Neuron (in vitro differentiated cells): Measurements from ENCODE around the gene KCNK2.

Source experiments
- H2AFZ ChIP-seq: one replicate; pipeline ENCODE4 v1.6.1; 2013; ENCODE audit warnings: low read depth, mild to moderate bottlenecking, inconsistent platforms, low read length, moderate library complexity
- H3K27me3 ChIP-seq: one replicate; pipeline ENCODE4 v1.6.1; 2013; ENCODE audit warnings: low read length; ENCODE audit not compliant: insufficient read depth
- H3K36me3 ChIP-seq: one replicate; pipeline ENCODE4 v1.6.1; 2013; ENCODE audit warnings: low read length; ENCODE audit not compliant: insufficient read depth
- H3K4me1 ChIP-seq: one replicate; pipeline ENCODE4 v1.6.1; 2013; ENCODE audit warnings: low read length; ENCODE audit not compliant: insufficient read depth
- H3K4me3 ChIP-seq: 2 replicates; pipeline ENCODE4 v1.5.1; 2013; ENCODE audit warnings: mild to moderate bottlenecking, low read length, moderate library complexity
- H3K9me3 ChIP-seq: one replicate; pipeline ENCODE4 v1.6.1; 2013; ENCODE audit warnings: low read length

Gene KCNK2

DNA sequence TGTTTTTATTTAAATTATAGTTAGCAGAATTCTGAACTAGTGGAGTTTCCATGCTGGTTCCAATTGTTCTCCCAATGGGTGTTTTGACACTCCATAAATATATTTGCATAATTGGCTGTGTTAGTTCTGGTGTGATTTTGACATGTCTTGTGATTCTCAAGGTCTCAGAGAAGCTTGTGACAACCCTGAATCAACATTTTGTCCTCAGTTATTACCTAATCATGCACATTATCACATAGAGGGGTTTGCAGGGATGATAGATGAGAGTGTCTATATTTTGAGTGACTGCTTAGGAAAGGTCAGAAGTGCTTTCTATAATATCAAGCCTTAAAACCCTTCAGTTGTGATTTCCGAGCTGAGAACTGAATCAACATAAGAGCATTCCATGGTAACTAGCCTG is 11.5 kb upstream of the KCNK2 start:
- Histone ChIP-seq H2AFZ (no peak overlapping the region), H3K27me3 (peaks cover 8% of the 10 kb centered on the region), H3K9me3 (no peaks in the 10 kb centered on the region), H3K4me3 (no peak overlapping the region), H3K4me1 (no peaks in the 10 kb centered on the region), H3K36me3 (no peaks in the 10 kb centered on the region)

DNA sequence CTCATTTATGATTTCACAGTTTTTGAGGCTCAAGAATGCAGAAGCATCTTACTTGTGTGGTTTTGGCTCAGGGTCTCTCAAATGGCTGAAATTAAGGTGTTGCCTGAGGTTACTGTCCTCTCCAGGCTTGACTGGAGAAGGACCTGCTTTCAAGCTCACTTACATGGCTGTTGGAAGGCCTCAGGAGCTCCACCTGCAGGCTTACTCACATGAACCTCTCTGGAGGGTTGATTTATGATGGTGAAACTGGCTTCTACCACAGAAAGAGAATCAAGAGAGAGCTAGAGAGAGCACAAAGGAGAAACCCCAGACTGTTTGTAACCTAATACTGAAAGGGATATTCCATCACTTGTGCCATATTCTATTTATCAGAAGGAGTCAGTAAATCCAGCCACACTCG is 6.2 kb upstream of the KCNK2 start:
- Histone ChIP-seq H3K36me3 (no peaks in the 10 kb centered on the region), H3K4me1 (no peaks in the 10 kb centered on the region), H2AFZ (no peak overlapping the region), H3K9me3 (no peaks in the 10 kb centered on the region), H3K27me3 (peaks cover 20% of the 10 kb centered on the region), H3K4me3 (no peak overlapping the region)

DNA sequence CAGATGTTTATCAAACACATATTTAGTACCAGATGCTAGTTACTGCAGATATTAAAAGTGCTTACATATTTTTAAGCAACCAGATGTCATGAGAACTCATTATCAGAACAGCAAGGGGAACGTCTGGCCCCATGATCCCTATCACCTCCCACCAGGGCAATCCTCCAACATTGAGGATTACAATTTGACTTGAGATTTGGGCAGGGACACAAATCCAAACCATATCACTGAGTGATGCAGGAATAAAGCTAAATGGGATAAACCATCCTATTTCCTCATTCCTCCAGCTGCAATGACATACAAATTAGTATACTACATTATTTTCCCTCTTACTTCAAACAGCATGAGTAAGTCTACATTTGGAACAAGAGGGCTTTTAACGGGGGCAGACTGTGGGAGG is 3.1 kb upstream of the KCNK2 start:
- no peaks in the 10 kb centered on the region for H3K9me3 ChIP-seq
- H3K27me3 ChIP-seq: peaks cover 29% of the 10 kb centered on the region
- peaks cover 11% of the 10 kb centered on the region for H3K4me1 ChIP-seq
- no peak overlapping the region for H2AFZ ChIP-seq
- no peaks in the 10 kb centered on the region for H3K36me3 ChIP-seq
- no peak overlapping the region for H3K4me3 ChIP-seq

DNA sequence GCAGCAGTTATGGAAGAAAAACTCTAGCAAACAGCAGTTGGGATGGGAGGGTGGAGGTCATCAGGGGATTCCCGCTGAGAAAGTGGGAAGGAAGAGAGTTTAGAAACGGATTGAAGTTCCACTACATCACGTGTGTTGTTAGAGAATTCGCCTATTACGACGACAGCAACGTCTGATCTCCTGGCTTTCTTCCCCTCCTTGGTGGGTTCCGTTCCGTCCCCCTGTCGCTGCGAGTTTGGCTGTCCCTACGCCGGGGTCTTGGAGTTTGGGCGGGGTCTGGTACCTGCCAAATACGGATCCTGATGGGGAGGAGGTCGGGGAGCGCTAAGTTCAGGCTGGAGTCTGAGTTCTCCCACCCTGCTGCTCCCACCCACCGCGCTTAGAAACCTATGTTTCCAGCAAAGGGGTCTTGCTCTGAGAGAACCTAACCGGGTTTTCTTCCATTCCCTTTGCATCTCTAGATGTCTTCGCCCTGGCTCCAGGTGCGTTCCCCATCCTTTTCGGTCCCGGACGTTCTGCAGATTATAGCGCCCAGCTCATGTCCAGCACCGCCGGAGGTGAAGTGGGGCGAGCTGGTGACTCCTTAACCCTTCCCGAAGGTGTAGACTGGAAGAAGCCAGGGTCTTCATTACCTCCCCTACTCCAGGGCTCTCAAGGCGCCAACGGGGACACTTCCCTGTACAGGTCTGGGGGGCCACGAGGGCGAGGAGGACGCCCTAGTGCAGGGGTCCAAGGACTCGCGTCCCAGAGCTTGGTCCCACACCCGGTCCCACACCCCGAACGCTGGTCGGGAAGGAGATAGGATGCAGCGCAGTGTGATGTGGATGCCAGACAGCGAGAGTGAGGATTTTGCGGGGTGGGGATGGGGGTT is 641 bp upstream of the KCNK2 start:
- Histone ChIP-seq H3K4me3 (peak overlapping the region; percentile 72), H2AFZ (peak overlapping the region; percentile 64), H3K9me3 (no peaks in the 10 kb centered on the region), H3K27me3 (peaks cover 24% of the 10 kb centered on the region), H3K36me3 (no peaks in the 10 kb centered on the region), H3K4me1 (peaks cover 11% of the 10 kb centered on the region)

DNA sequence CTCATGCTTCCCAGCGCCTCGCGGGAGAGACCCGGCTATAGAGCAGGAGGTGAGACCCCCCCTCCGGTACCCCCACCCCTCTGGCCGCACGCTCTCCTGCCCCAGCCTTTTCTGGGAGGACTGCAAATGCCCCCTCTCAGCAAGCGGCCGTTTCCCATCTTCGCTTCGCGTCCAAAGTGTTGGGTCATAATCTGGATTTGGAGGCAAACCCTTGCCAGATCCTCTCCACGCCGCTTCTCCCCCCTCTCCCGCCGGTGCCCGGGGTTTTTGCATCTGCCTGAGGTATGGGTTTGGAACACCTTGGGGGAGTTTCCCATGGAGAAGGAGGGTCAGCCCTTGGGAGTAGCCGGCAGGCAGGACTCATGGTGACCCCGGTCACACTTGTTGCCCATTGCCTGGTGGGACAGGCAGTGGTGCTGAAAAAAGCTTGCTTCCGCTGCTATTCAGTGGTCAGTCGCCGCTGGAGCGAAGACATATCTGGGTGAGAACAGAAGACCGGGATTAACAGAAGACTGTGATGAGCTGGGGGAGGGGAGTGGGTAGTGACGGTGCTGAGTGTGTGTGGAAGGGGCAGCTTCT is 935 bp downstream of the KCNK2 start:
- Histone ChIP-seq H3K36me3 (no peaks in the 10 kb centered on the region), H3K27me3 (peaks cover 24% of the 10 kb centered on the region), H3K4me3 (peak overlapping the region; percentile 72), H2AFZ (peak overlapping the region; percentile 82), H3K4me1 (peaks cover 11% of the 10 kb centered on the region), H3K9me3 (no peaks in the 10 kb centered on the region)

DNA sequence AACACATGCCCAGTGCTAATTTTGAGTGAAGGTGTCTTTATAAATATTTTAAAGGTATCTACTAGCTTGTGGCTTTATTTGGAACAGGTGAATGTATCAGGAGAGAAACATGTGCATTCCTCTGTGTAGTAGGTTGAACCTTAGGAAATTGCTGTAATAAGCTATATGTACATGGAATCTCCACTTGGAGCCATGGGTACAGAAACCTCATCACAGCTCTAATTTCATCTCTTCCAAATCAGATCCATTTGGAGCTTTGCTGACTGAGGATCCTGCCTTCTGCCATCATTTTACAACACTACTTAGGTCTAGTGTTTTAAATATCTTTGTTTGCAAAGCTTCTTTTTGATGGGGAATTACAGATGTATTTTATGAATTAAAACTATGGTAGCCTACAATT is 2.1 kb downstream of the KCNK2 start:
- Histone ChIP-seq H3K9me3 (no peaks in the 10 kb centered on the region), H3K4me3 (no peak overlapping the region), H3K4me1 (peaks cover 11% of the 10 kb centered on the region), H2AFZ (no peak overlapping the region), H3K27me3 (peaks cover 24% of the 10 kb centered on the region), H3K36me3 (no peaks in the 10 kb centered on the region)

DNA sequence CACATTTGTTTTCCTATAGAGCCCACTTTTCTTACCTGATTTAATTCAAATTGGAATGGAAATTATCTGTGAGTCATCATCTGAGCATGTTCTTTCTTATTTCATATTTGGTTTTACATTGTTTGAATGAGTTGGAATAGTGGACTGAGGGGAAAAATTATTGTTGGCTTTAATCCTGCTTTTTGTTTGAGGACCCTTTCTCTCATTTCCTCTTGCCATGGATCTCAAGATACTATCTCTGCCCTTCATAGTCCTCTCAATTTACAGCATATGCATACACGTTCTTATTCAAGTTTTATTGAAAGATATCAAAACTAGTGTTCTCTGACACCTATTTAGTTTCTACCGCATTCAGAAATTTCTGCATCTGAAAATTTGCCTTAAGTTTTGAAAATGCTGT is 5.1 kb downstream of the KCNK2 start:
- Histone ChIP-seq H3K4me3 (no peak overlapping the region), H3K27me3 (peaks cover under 1% of the 10 kb centered on the region), H3K36me3 (no peaks in the 10 kb centered on the region), H3K4me1 (peaks cover 7% of the 10 kb centered on the region), H3K9me3 (no peaks in the 10 kb centered on the region), H2AFZ (no peak overlapping the region)

DNA sequence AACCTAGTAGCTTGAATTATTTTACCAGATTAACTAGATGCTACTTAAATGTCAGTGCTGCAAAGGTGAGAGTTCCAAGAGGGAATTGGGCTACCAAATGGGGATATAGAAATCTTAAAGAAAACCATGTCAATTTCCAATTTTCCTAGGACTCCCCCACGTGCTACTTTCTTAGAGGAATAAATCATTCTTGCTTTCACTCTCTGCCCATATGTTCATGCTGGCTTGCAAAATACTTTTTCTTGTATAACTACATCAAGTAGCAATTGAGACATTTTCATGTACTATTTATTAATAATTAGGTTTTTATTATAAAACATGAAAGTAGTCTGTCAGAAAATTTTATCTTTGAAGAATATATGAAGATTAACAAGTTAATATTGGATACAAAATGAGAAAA is 11.8 kb downstream of the KCNK2 start:
- H3K36me3 ChIP-seq: no peaks in the 10 kb centered on the region
- H3K4me3 ChIP-seq: no peak overlapping the region
- H3K9me3 ChIP-seq: no peaks in the 10 kb centered on the region
- H3K4me1 ChIP-seq: no peaks in the 10 kb centered on the region
- no peaks in the 10 kb centered on the region for H3K27me3 ChIP-seq
- no peak overlapping the region for H2AFZ ChIP-seq

DNA sequence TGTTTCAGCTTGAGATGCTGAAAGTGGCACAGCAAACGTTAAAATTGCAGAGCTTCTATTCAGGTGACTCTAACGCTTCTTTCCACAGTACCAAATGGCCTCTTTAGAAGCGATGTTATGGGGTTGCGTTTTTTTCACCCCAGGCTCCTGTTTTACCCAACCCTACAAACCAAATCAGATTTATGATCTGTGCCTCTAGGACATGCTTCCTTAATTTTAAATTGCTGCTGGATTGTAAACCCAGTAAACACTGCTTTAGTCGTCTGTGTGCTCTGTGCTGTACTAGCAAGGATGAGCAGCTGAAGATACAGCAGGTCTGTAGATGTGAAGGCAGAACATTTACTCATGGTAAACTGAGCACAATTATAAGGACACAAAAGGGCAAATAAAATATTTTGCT is 13.0 kb downstream of the KCNK2 start:
- Histone ChIP-seq H3K4me3 (no peak overlapping the region), H3K9me3 (no peaks in the 10 kb centered on the region), H3K27me3 (no peaks in the 10 kb centered on the region), H3K36me3 (no peaks in the 10 kb centered on the region), H3K4me1 (no peaks in the 10 kb centered on the region), H2AFZ (no peak overlapping the region)

DNA sequence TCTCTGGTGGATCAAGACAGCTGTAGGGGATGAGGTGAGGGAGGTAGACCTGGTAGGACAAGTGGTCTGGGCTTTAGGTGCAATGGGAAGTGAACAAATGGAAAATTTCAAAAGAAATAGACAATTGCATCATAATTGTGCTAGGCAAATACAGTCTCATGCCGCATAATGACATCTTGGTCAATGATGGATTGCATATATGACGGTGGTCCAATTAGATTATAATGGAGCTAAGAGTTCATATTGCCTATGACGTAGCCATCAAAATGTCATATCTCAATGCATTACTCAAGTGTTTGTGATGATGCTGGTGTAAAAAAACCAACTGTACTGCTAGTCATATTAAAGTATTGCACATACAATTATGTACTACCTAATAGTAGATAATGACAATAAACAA is 19.0 kb downstream of the KCNK2 start:
- Histone ChIP-seq H3K36me3 (no peaks in the 10 kb centered on the region), H3K27me3 (no peaks in the 10 kb centered on the region), H3K4me1 (no peaks in the 10 kb centered on the region), H2AFZ (no peak overlapping the region), H3K4me3 (no peak overlapping the region), H3K9me3 (no peaks in the 10 kb centered on the region)

DNA sequence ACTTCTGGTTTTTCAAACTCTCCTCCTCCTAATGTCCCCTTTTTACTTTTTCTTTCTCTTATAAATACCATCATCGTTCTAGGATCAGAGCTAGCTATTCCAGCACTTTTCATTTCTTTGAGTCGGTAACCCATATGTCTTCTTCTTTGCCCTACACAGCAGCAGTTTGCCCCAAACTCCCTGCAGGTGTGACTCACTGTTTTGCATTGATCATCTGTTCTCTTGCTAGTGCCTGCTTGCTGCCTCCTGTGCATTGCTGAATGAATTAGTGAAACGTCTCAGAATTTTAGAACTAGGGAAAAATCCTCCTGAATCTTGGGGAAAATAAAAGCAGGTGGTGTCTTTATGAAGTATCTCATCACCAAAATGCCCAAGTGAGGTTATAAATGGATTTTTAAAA is 21.7 kb downstream of the KCNK2 start:
- H3K9me3 ChIP-seq: no peaks in the 10 kb centered on the region
- no peaks in the 10 kb centered on the region for H3K4me1 ChIP-seq
- H2AFZ ChIP-seq: no peak overlapping the region
- H3K4me3 ChIP-seq: no peak overlapping the region
- no peaks in the 10 kb centered on the region for H3K27me3 ChIP-seq
- H3K36me3 ChIP-seq: no peaks in the 10 kb centered on the region

DNA sequence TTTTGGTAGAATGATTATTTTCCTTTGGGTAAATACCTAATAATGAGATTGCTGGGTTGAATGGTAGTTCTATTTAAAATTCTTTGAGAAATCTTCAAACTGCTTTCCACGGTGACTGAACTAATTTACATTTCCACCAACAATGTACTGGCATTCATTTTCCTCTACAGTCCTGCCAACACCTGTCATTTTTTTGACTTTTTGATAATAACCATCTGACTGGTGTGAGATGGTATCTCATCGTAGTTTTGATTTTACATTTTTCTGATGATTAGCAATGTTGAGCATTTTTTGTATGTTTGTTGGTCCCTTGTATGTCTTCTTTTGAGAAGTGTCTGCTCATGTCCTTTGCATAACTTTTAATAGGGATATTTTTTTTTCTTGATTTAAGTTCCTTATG is 23.5 kb downstream of the KCNK2 start:
- Histone ChIP-seq H3K9me3 (no peaks in the 10 kb centered on the region), H2AFZ (no peak overlapping the region), H3K4me1 (no peaks in the 10 kb centered on the region), H3K27me3 (no peaks in the 10 kb centered on the region), H3K36me3 (no peaks in the 10 kb centered on the region), H3K4me3 (no peak overlapping the region)

DNA sequence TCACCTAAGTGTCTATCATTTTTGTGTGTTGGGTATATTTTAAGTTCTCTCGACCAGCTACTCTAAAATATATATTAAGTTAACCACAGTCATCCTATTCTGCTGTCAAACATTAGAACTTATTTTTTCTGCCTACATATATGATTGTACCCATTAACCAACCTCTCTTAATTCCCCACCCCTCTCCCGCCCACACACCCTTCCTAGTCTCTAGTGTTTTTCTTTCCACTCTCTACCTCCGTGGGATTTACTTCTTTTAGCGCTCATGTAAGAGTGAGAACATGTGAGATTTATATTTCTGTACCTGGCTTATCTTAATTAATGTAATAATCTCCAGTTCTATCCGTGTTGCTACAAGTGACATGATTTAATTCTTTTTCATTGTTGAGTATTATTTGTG is 26.6 kb downstream of the KCNK2 start:
- Histone ChIP-seq H3K27me3 (no peaks in the 10 kb centered on the region), H3K36me3 (no peaks in the 10 kb centered on the region)

DNA sequence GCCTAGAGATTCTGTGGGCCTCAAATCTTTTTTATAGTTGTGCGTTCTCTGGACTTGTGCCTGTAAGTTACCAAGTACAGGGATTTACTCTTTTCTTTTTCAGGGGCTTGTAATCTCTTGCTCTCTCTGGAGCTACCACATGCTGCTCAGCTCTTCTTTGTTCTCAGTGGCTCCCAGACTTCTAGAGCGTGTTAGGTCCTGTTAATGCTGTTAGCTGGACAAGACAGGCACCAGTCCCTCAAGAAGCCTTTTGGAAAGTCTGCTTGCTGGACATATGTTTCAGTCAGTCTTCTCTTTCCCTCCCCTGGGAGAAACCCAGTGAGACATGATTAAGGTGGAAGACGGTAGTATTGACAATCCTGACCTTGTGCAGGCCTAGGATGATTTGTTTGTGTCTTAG is 29.4 kb downstream of the KCNK2 start:
- Histone ChIP-seq H3K4me3 (no peak overlapping the region), H3K4me1 (no peaks in the 10 kb centered on the region), H3K27me3 (no peaks in the 10 kb centered on the region)

More for the DNA sequence above, 26.6 kb downstream of the KCNK2 start:
- no peaks in the 10 kb centered on the region for H3K4me1 ChIP-seq
- no peak overlapping the region for H3K4me3 ChIP-seq
- no peaks in the 10 kb centered on the region for H3K9me3 ChIP-seq
- no peak overlapping the region for H2AFZ ChIP-seq

More for the DNA sequence above, 29.4 kb downstream of the KCNK2 start:
- no peaks in the 10 kb centered on the region for H3K36me3 ChIP-seq
- H3K9me3 ChIP-seq: no peaks in the 10 kb centered on the region
- H2AFZ ChIP-seq: no peak overlapping the region
